B cell (primary cell): ENCODE measurements around the gene TMEM244. TPM values are rescaled to one million over a fixed set of nuclear protein-coding genes. Genes with fewer than 3 reads are reported as not detected.

ENCODE experiments used
- ATAC-seq: fragments of 200-7000 bp; cut with Tn5 transposase; one replicate; pipeline ENCODE4 v1.10.0; 2021; ENCODE audit warnings: low read depth, mild to moderate bottlenecking, moderate number of reproducible peaks, moderate library complexity
- CTCF ChIA-PET: fragments of 350-600 bp; sonication (Branson Sonifier 250); formaldehyde crosslinking; loops from one replicate; lab custom pipeline; 2021; ENCODE audit warnings: antibody characterized with exemption, inconsistent platforms; lab: Charles Lee
- POLR2A ChIA-PET: fragments of 350-600 bp; sonication (Branson Sonifier 250); formaldehyde crosslinking; loops from one replicate; lab custom pipeline; 2021; ENCODE audit warnings: antibody characterized with exemption; lab: Charles Lee
- DNase-seq: peaks from one replicate; pipeline ENCODE4 v3.0.0; 2013
- H2AFZ ChIP-seq: 2 replicates; pipeline ENCODE4 v1.6.1; 2012; ENCODE audit warnings: mild to moderate bottlenecking, low read depth, low read length; ENCODE audit not compliant: insufficient read depth, poor library complexity, severe bottlenecking
- H3K27ac ChIP-seq, 2 donors: 1 replicate in 1 of 2; 2 replicates in 1 of 2; pipeline ENCODE4 v1.5.1; 2012 to 2013; ENCODE audit warnings: low read length in 2 of 2, mild to moderate bottlenecking in 2 of 2, moderate library complexity in 1 of 2
- H3K27me3 ChIP-seq, 4 experiments: fragments of 200-600 bp in 1 of 4; sonication (generic) in 1 of 4; replicated peaks in 1 of 4; 1 replicate in 2 of 4; 2 replicates in 2 of 4; pipeline versions ENCODE4 v1.6.1 to v1.7.0; 2013 to 2016; ENCODE audit warnings: low read length in 3 of 4, mild to moderate bottlenecking in 2 of 4, mixed read lengths in 1 of 4, moderate library complexity in 1 of 4; ENCODE audit not compliant: insufficient read depth in 4 of 4, control insufficient read depth in 3 of 4; ENCODE audit errors: control extremely low read depth in 1 of 4
- H3K36me3 ChIP-seq, 2 experiments: replicated peaks in 1 of 2; 1 replicate in 1 of 2; 2 replicates in 1 of 2; pipeline versions ENCODE4 v1.6.1 to v1.7.1; 2013; ENCODE audit warnings: low read length in 1 of 2; ENCODE audit not compliant: insufficient read depth in 2 of 2, control insufficient read depth in 1 of 2; ENCODE audit errors: control extremely low read depth in 1 of 2, extremely low read depth in 1 of 2
- H3K4me1 ChIP-seq, 2 donors: fragments of 200-600 bp in 1 of 2; sonication (generic) in 1 of 2; 1 replicate in 1 of 2; 2 replicates in 1 of 2; pipeline versions ENCODE4 v1.5.1 to v1.6.1; 2013 to 2017; ENCODE audit warnings: low read length in 2 of 2; ENCODE audit not compliant: control insufficient read depth in 2 of 2, insufficient read depth in 2 of 2
- H3K4me2 ChIP-seq: replicated peaks from 2 replicates; pipeline ENCODE3; 2012; ENCODE audit warnings: mild to moderate bottlenecking, low read depth, low read length; ENCODE audit not compliant: poor library complexity, severe bottlenecking
- H3K4me3 ChIP-seq, 5 experiments: fragments of 200-600 bp in 1 of 5; sonication (generic) in 1 of 5; 1 replicate in 3 of 5; 2 replicates in 2 of 5; pipeline versions ENCODE4 v1.5.1 to v1.7.0; 2011 to 2016; ENCODE audit warnings: low read length in 4 of 5, mild to moderate bottlenecking in 4 of 5, low read depth in 2 of 5, control low read depth in 1 of 5, moderate library complexity in 1 of 5; ENCODE audit not compliant: insufficient read depth in 1 of 5; ENCODE audit errors: control extremely low read depth in 1 of 5, extremely low read depth in 1 of 5
- H3K79me2 ChIP-seq: fragments of 200-600 bp; sonication (generic); one replicate; pipeline ENCODE4 v1.6.0; 2016; ENCODE audit warnings: low read length; ENCODE audit not compliant: control insufficient read depth, insufficient read depth
- H3K9ac ChIP-seq: fragments of 200-600 bp; sonication (generic); 2 replicates; pipeline ENCODE4 v1.6.1; 2017; ENCODE audit warnings: mild to moderate bottlenecking, low read length, moderate library complexity
- H3K9me3 ChIP-seq, 3 donors: one replicate each; pipeline versions ENCODE4 v1.6.1 to v1.7.1; 2013; ENCODE audit warnings: low read length in 2 of 3; ENCODE audit not compliant: control insufficient read depth in 2 of 3, insufficient read depth in 1 of 3; ENCODE audit errors: control extremely low read depth in 1 of 3
- H4K20me1 ChIP-seq: 2 replicates; pipeline ENCODE4 v1.6.0; 2012; ENCODE audit warnings: mild to moderate bottlenecking, low read length; ENCODE audit not compliant: insufficient read depth, control insufficient read depth, poor library complexity, severe bottlenecking
- H3K27ac Mint-ChIP-seq: one replicate; pipeline ENCODE4 v1.8.0; 2021; ENCODE audit warnings: mixed read lengths
- H3K27me3 Mint-ChIP-seq: one replicate; pipeline ENCODE4 v1.8.0; 2021; ENCODE audit warnings: mixed read lengths
- H3K4me1 Mint-ChIP-seq: one replicate; pipeline ENCODE4 v1.8.0; 2021; ENCODE audit warnings: mixed read lengths
- H3K4me3 Mint-ChIP-seq: one replicate; pipeline ENCODE4 v1.8.0; 2021; ENCODE audit warnings: mixed read lengths
- H3K9me3 Mint-ChIP-seq: one replicate; pipeline ENCODE4 v1.8.0; 2022; ENCODE audit warnings: mixed read lengths; ENCODE audit not compliant: insufficient read depth
- EZH2 ChIP-seq: IDR thresholded peaks from 2 replicates; pipeline ENCODE4 v1.6.1; 2012; ENCODE audit warnings: borderline replicate concordance, low read depth, mild to moderate bottlenecking, moderate library complexity, low read length; ENCODE audit not compliant: insufficient read depth, poor library complexity, severe bottlenecking
- WGBS: methylation state at CpG from one replicate; pipeline ENCODE4 v1.1.5; 2013; ENCODE audit warnings: missing lambda C conversion rate; ENCODE audit not compliant: insufficient coverage; 5-methylcytosine and 5-hydroxymethylcytosine counted together
- intact Hi-C: fragments of 100-400 bp; cut with micrococcal nuclease; formaldehyde crosslinking; loops from one replicate; pipeline ENCODE4 v1.10.0; 2022
- polyA plus RNA-seq: library from polyadenylated mRNA; depleted of rRNA; stranded (reverse); fragments of >200 nt; gene quantifications from 2 replicates; pipeline ENCODE4 v1.2.3, GENCODE V29; 2012
- small RNA-seq: library from RNA; depleted of rRNA; stranded (forward); fragments of <200 nt; gene quantifications from one replicate; pipeline ENCODE3, GENCODE V24; 2012; ENCODE audit warnings: low replicate concordance, low read depth; ENCODE audit not compliant: insufficient read length
- total RNA-seq, 2 donors: library from RNA; stranded (reverse); fragments of 120-200 nt in 1 of 2; gene quantifications; 1 replicate in 1 of 2; 2 replicates in 1 of 2; pipeline versions ENCODE4 v1.2.3 to v1.2.4, GENCODE V29; 2013 to 2022
- TF ChIP-seq, protein P1 (sequence below): fragments of 200-600 bp; IDR thresholded peaks from one replicate; pipeline ENCODE4 v1.8.0; 2022; ENCODE audit warnings: antibody characterized with exemption, mild to moderate bottlenecking

The TMEM244 gene
- total and polyA plus RNA-seq, 2 donors (not counting 1 experiment from before 2014, with no cell fraction given) = not detected

- H3K4me3 Mint-ChIP-seq = no peak overlapping the region
- TF ChIP-seq EZH2 = no peak
- TF ChIP-seq, protein P1, sequence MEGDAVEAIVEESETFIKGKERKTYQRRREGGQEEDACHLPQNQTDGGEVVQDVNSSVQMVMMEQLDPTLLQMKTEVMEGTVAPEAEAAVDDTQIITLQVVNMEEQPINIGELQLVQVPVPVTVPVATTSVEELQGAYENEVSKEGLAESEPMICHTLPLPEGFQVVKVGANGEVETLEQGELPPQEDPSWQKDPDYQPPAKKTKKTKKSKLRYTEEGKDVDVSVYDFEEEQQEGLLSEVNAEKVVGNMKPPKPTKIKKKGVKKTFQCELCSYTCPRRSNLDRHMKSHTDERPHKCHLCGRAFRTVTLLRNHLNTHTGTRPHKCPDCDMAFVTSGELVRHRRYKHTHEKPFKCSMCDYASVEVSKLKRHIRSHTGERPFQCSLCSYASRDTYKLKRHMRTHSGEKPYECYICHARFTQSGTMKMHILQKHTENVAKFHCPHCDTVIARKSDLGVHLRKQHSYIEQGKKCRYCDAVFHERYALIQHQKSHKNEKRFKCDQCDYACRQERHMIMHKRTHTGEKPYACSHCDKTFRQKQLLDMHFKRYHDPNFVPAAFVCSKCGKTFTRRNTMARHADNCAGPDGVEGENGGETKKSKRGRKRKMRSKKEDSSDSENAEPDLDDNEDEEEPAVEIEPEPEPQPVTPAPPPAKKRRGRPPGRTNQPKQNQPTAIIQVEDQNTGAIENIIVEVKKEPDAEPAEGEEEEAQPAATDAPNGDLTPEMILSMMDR = no peak
- H3K27me3 Mint-ChIP-seq = peaks cover 10% of the 10 kb centered on the region
- Histone ChIP-seq H3K4me1 (no peaks in the 10 kb centered on the region), H3K79me2 (no peaks in the 10 kb centered on the region), H4K20me1 (no peaks in the 10 kb centered on the region), H3K9me3 (no peaks in the 10 kb centered on the region), H3K27ac (no peak overlapping the region), H3K9ac (no peak overlapping the region), H3K4me2 (no peak overlapping the region), H3K4me3 (no peak overlapping the region), H3K27me3 (peaks cover 0 to 4% (median 0%) of the 10 kb centered on the region in 4 experiments), H2AFZ (no peak overlapping the region), H3K36me3 (no peaks in the 10 kb centered on the region)
- ChIA-PET POLR2A (no interaction called here), CTCF (no interaction called here)
- no peaks in the 10 kb centered on the region for H3K9me3 Mint-ChIP-seq
- ATAC-seq (no peak), DNase-seq (no peak)
- WGBS = no CpG with 5 or more reads among the region's 1 CpG
- H3K27ac Mint-ChIP-seq = no peak overlapping the region
- H3K4me1 Mint-ChIP-seq = no peaks in the 10 kb centered on the region
- intact Hi-C loops = no loop called here
These were observed 75.4 kb downstream of the TMEM244 start for GRCh38 chr6:129785756-129786135.

DNA sequence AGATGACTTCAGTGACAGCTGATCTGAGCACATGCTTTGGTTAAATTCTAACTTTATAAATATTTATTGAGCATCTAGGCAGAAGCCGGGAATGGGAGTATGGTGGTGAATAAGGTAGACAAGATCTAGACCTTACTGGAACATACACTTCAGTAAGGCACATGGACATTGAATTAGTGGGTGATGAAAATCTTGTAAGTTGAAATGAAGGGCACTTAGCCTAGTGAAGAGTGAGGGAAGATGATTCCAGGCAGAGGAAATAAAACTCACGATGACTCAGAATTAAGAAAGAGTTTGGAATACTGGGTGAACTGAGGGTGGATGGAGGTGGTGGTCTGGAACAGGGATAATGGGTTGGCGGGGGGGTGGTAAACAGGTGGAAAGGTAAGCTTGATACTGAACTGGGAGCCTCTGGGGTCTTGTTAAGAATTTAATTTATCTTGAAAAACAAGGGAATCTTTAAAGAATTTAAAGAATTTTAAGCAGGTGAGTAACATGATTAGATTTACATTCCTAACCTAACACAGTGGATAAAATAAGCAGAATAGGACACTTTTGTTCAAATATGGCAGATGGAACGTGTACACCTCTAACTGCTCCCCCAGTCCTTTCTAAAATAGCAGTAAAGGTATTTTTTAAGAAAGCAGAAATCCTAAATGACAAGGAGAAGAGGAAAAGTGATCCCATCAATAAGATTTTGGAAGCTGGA is 75.9 kb downstream of the TMEM244 start:
- no peak for ATAC-seq
- Mint-ChIP-seq H3K4me3 (no peak overlapping the region), H3K27ac (no peak overlapping the region), H3K4me1 (no peaks in the 10 kb centered on the region), H3K9me3 (no peaks in the 10 kb centered on the region), H3K27me3 (peaks cover 10% of the 10 kb centered on the region)
- Histone ChIP-seq H4K20me1 (no peaks in the 10 kb centered on the region), H3K27me3 (peaks cover 0 to 2% (median 0%) of the 10 kb centered on the region in 4 experiments), H3K4me3 (no peak overlapping the region), H3K79me2 (no peaks in the 10 kb centered on the region), H3K36me3 (no peaks in the 10 kb centered on the region), H3K9ac (no peak overlapping the region), H3K27ac (no peak overlapping the region), H3K9me3 (no peaks in the 10 kb centered on the region), H3K4me2 (no peak overlapping the region), H3K4me1 (no peaks in the 10 kb centered on the region), H2AFZ (no peak overlapping the region)
- no peak for DNase-seq
- 100% methylated on average over 2 of the region's 4 CpGs for WGBS
- POLR2A ChIA-PET = no interaction called here
- intact Hi-C loops = no loop called here
- CTCF ChIA-PET = no interaction called here
- TF ChIP-seq, protein P1 = no peak
- no peak for TF ChIP-seq EZH2

Small RNAs within 50 kb of the gene (small RNA-seq; reads per million reads assigned to genes)
- gene AL451046.2 = not detected

Other genes with a start within 250 kb of the TMEM244 start
- 3.9 TPM in 2 replicates for gene ARHGAP18, start 151.1 kb downstream of the TMEM244 start, total RNA-seq
- gene ARHGAP18, start 151.1 kb downstream of the TMEM244 start, polyA plus RNA-seq = 0.95 and 1.0 TPM in 2 replicates
- 46.4 and 53.8 TPM in 2 replicates for gene L3MBTL3, start 157.3 kb upstream of the TMEM244 start, total RNA-seq
- gene L3MBTL3, start 157.3 kb upstream of the TMEM244 start, polyA plus RNA-seq = 23.3 and 28.0 TPM in 2 replicates